Tibial nerve (tissue), 4 donors: Measurements from ENCODE around the gene NTNG1. TPM values are rescaled to one million over a fixed set of nuclear protein-coding genes. Genes with fewer than 3 reads are reported as not detected.

ENCODE experiments used
- DNase-seq, 2 donors: peaks; one replicate each; pipeline ENCODE4 v3.0.0-alpha.2; 2019; ENCODE audit warnings: low spot score in 2 of 2
- H3K27ac ChIP-seq, 4 donors: fragments of 200-600 bp; sonication (generic) in 3 of 4; one replicate each; pipeline ENCODE4 v1.5.1; 2017 to 2019; ENCODE audit warnings: mild to moderate bottlenecking in 1 of 4
- H3K27me3 ChIP-seq, 2 donors: fragments of 200-600 bp; sonication (generic) in 1 of 2; one replicate each; pipeline versions ENCODE4 v1.5.1 to v1.6.0; 2017 to 2019
- H3K36me3 ChIP-seq, 3 donors: fragments of 200-600 bp; sonication (generic); one replicate each; pipeline ENCODE4 v1.5.1; 2018 to 2019
- H3K4me1 ChIP-seq, 4 donors: fragments of 200-600 bp; sonication (generic) in 3 of 4; one replicate each; pipeline ENCODE4 v1.5.1; 2017 to 2019
- H3K4me3 ChIP-seq, 4 donors: fragments of 200-600 bp; sonication (generic) in 3 of 4; one replicate each; pipeline ENCODE4 v1.5.1; 2017 to 2019; ENCODE audit warnings: mild to moderate bottlenecking in 1 of 4, moderate library complexity in 1 of 4
- H3K9me3 ChIP-seq, 4 donors: fragments of 200-600 bp; sonication (generic) in 3 of 4; one replicate each; pipeline ENCODE4 v1.5.1; 2017 to 2019
- CTCF ChIP-seq, 5 experiments: fragments of 200-600 bp in 3 of 5; fragments of 450-650 bp in 2 of 5; sonication (generic) in 3 of 5; IDR thresholded peaks; one replicate each; pipeline ENCODE4 v1.5.1; 2016 to 2019; ENCODE audit warnings: antibody characterized with exemption in 5 of 5, mild to moderate bottlenecking in 3 of 5, moderate library complexity in 2 of 5
- EP300 ChIP-seq, 2 donors: sonication (generic); formaldehyde crosslinking; IDR thresholded peaks; one replicate each; pipeline ENCODE4 v1.6.1; 2017; ENCODE audit warnings: antibody characterized with exemption in 2 of 2, mild to moderate bottlenecking in 1 of 2
- POLR2A ChIP-seq, 2 donors: fragments of 450-650 bp; IDR thresholded peaks; one replicate each; pipeline ENCODE4 v1.6.1; 2017; ENCODE audit warnings: antibody characterized with exemption in 2 of 2, mild to moderate bottlenecking in 2 of 2, moderate library complexity in 2 of 2
- WGBS, 2 donors: methylation state at CpG; one replicate each; pipeline ENCODE4 v1.1.5; 2018; 5-methylcytosine and 5-hydroxymethylcytosine counted together
- total RNA-seq, 4 donors: library from RNA; depleted of rRNA; stranded (reverse); fragments of >200 nt; gene quantifications; one replicate each; pipeline ENCODE4 v1.1.0, GENCODE V29; 2016

Gene NTNG1
- total RNA-seq, 4 donors from 2014 or later: 1.4 to 6.6 (median 3.9) TPM

- no peak for DNase-seq
- Histone ChIP-seq H3K4me3 (no peak overlapping the region), H3K27ac (no peak overlapping the region), H3K9me3 (no peaks in the 10 kb centered on the region), H3K36me3 (no peaks in the 10 kb centered on the region), H3K27me3 (no peaks in the 10 kb centered on the region), H3K4me1 (no peaks in the 10 kb centered on the region)
- TF ChIP-seq POLR2A (IDR thresholded peaks at IDR 0.05) (no peak), CTCF (IDR thresholded peaks at IDR 0.05) (no peak), EP300 (IDR thresholded peaks at IDR 0.05) (no peak)
These were observed 293.5 kb downstream of the NTNG1 start for GRCh38 chr1:107434361-107434693.

- no peak overlapping the region for H3K4me3 ChIP-seq
- H3K36me3 ChIP-seq: no peaks in the 10 kb centered on the region
- no peak overlapping the region for H3K27ac ChIP-seq
- H3K27me3 ChIP-seq: no peaks in the 10 kb centered on the region
- H3K4me1 ChIP-seq: no peaks in the 10 kb centered on the region
- DNase-seq: no peak
- TF ChIP-seq EP300 (IDR thresholded peaks at IDR 0.05): no peak
- no peak for TF ChIP-seq POLR2A (IDR thresholded peaks at IDR 0.05)
- TF ChIP-seq CTCF (IDR thresholded peaks at IDR 0.05): no peak
- no peaks in the 10 kb centered on the region for H3K9me3 ChIP-seq
- 78 to 79% methylated on average over 13 of the region's 13 CpGs for WGBS, 2 donors
These were observed 295.9 kb downstream of the NTNG1 start for GRCh38 chr1:107436552-107437241.

- WGBS, 2 donors: 69 to 70% methylated on average over 3 of the region's 3 CpGs
- no peak overlapping the region for H3K27ac ChIP-seq
- DNase-seq: no peak
- H3K36me3 ChIP-seq: no peaks in the 10 kb centered on the region
- H3K9me3 ChIP-seq: no peaks in the 10 kb centered on the region
- no peaks in the 10 kb centered on the region for H3K27me3 ChIP-seq
- no peak overlapping the region for H3K4me3 ChIP-seq
- no peak for TF ChIP-seq EP300 (IDR thresholded peaks at IDR 0.05)
- no peak for TF ChIP-seq POLR2A (IDR thresholded peaks at IDR 0.05)
- no peak for TF ChIP-seq CTCF (IDR thresholded peaks at IDR 0.05)
- H3K4me1 ChIP-seq: no peaks in the 10 kb centered on the region
These were observed 298.7 kb downstream of the NTNG1 start for GRCh38 chr1:107439567-107439966.

- no peaks in the 10 kb centered on the region for H3K9me3 ChIP-seq
- no peaks in the 10 kb centered on the region for H3K4me1 ChIP-seq
- H3K27me3 ChIP-seq: no peaks in the 10 kb centered on the region
- no peak overlapping the region for H3K27ac ChIP-seq
- WGBS, 2 donors: 77 to 92% methylated on average over 1 of the region's 1 CpG
- no peak for DNase-seq
- no peak overlapping the region for H3K4me3 ChIP-seq
- no peak for TF ChIP-seq EP300 (IDR thresholded peaks at IDR 0.05)
- no peak for TF ChIP-seq POLR2A (IDR thresholded peaks at IDR 0.05)
- TF ChIP-seq CTCF (IDR thresholded peaks at IDR 0.05): no peak
- no peaks in the 10 kb centered on the region for H3K36me3 ChIP-seq
These were observed 301.7 kb downstream of the NTNG1 start for GRCh38 chr1:107442551-107442950.

- TF ChIP-seq POLR2A (IDR thresholded peaks at IDR 0.05) (no peak), EP300 (IDR thresholded peaks at IDR 0.05) (no peak), CTCF (IDR thresholded peaks at IDR 0.05) (no peak)
- H3K4me1 ChIP-seq: no peaks in the 10 kb centered on the region
- 67 to 69% methylated on average over 5 of the region's 5 CpGs for WGBS, 2 donors
These were observed 302.2 kb downstream of the NTNG1 start for GRCh38 chr1:107443027-107443426.

More at GRCh38 chr1:107443027-107443426, 302.2 kb downstream of the NTNG1 start:
- H3K4me3 ChIP-seq: no peak overlapping the region
- no peak overlapping the region for H3K27ac ChIP-seq
- no peaks in the 10 kb centered on the region for H3K27me3 ChIP-seq
- H3K9me3 ChIP-seq: no peaks in the 10 kb centered on the region
- no peak for DNase-seq
- no peaks in the 10 kb centered on the region for H3K36me3 ChIP-seq
